SK-N-SH (cell line): ENCODE results near the gene HAUS2. TPM values are rescaled to one million over a fixed set of nuclear protein-coding genes. Genes with fewer than 3 reads are reported as not detected.

ENCODE experiments used
- CTCF ChIA-PET: fragments of 300-600, 350-600 bp; formaldehyde crosslinking; extraction: SDS; loops from one replicate; lab custom pipeline; 2021; lab: Yijun Ruan, JAX
- POLR2A ChIA-PET: fragments of 350-600 bp; sonication (Branson Sonifier 250); formaldehyde crosslinking; extraction: SDS; loops from one replicate; lab custom pipeline; 2020; ENCODE audit warnings: antibody characterized with exemption, inconsistent platforms; lab: Yijun Ruan, JAX
- DNase-seq: peaks from one replicate; pipeline ENCODE4 v3.0.0; 2012
- H2AFZ ChIP-seq: fragments of 200-600 bp; sonication (generic); 2 replicates; pipeline ENCODE4 v1.8.1; 2016; ENCODE audit warnings: antibody characterized with exemption, mild to moderate bottlenecking, low read depth
- H3F3A ChIP-seq: fragments of 200-600 bp; sonication (generic); replicated peaks from 2 replicates; pipeline ENCODE3; 2016; ENCODE audit warnings: antibody characterized with exemption, mild to moderate bottlenecking; ENCODE audit not compliant: insufficient read depth
- H3K27ac ChIP-seq, 2 experiments: fragments of 200-500 bp in 1 of 2; fragments of 200-600 bp in 1 of 2; sonication (Bioruptor generic) in 1 of 2; sonication (generic), shearing (Covaris generic) in 1 of 2; 2 replicates each; pipeline versions ENCODE4 v1.5.1 to v1.6.1; 2014 to 2016; ENCODE audit warnings: low read depth in 2 of 2, inconsistent platforms in 1 of 2, low read length in 1 of 2, mild to moderate bottlenecking in 1 of 2, mixed read lengths in 1 of 2
- H3K27me3 ChIP-seq: fragments of 200-600 bp; sonication (generic), shearing (Covaris generic); 2 replicates; pipeline ENCODE4 v1.6.1; 2016; ENCODE audit warnings: mixed run types; ENCODE audit not compliant: insufficient read depth
- H3K36me3 ChIP-seq, 2 experiments: fragments of 200-500 bp in 1 of 2; fragments of 200-600 bp in 1 of 2; sonication (Bioruptor generic) in 1 of 2; sonication (generic) in 1 of 2; replicated peaks in 1 of 2; 2 replicates each; pipeline versions ENCODE3 to v1.5.1; 2014 to 2016; ENCODE audit warnings: low read length in 1 of 2, mild to moderate bottlenecking in 1 of 2; ENCODE audit not compliant: insufficient read depth in 2 of 2, control insufficient read depth in 1 of 2
- H3K4me1 ChIP-seq, 2 experiments: fragments of 200-500 bp in 1 of 2; fragments of 200-600 bp in 1 of 2; sonication (Bioruptor generic) in 1 of 2; sonication (generic), shearing (Covaris generic) in 1 of 2; 2 replicates each; pipeline versions ENCODE4 v1.5.1 to v1.6.1; 2014 to 2016; ENCODE audit warnings: low read depth in 1 of 2, low read length in 1 of 2, mixed run types in 1 of 2; ENCODE audit not compliant: insufficient read depth in 2 of 2, control insufficient read depth in 1 of 2
- H3K4me2 ChIP-seq: fragments of 200-600 bp; sonication (generic), shearing (Covaris generic); 2 replicates; pipeline ENCODE4 v1.6.1; 2017; ENCODE audit warnings: mixed run types
- H3K4me3 ChIP-seq, 2 experiments: fragments of 200-500 bp in 1 of 2; fragments of 200-600 bp in 1 of 2; sonication (Bioruptor generic) in 1 of 2; sonication (generic), shearing (Covaris generic) in 1 of 2; 2 replicates each; pipeline versions ENCODE4 v1.5.1 to v1.8.1; 2014 to 2016; ENCODE audit warnings: low read depth in 2 of 2, inconsistent platforms in 1 of 2, low read length in 1 of 2, mild to moderate bottlenecking in 1 of 2, mixed read lengths in 1 of 2, moderate library complexity in 1 of 2
- H3K79me2 ChIP-seq: fragments of 200-600 bp; sonication (generic); 2 replicates; pipeline ENCODE4 v1.8.1; 2017; ENCODE audit warnings: mild to moderate bottlenecking; ENCODE audit not compliant: insufficient read depth
- H3K9ac ChIP-seq: fragments of 200-600 bp; sonication (generic); 2 replicates; pipeline ENCODE4 v1.6.1; 2017; ENCODE audit warnings: mixed run types
- H3K9me2 ChIP-seq: fragments of 200-600 bp; sonication (generic); 2 replicates; pipeline ENCODE4 v1.6.1; 2017; ENCODE audit warnings: mixed run types
- H3K9me3 ChIP-seq: fragments of 200-600 bp; sonication (generic); 2 replicates; pipeline ENCODE4 v1.6.1; 2017; ENCODE audit warnings: mixed run types, mild to moderate bottlenecking, moderate library complexity
- H4K20me1 ChIP-seq: fragments of 200-600 bp; sonication (generic); 2 replicates; pipeline ENCODE4 v1.6.1; 2017; ENCODE audit warnings: mild to moderate bottlenecking, mixed run types; ENCODE audit not compliant: insufficient read depth
- CHD2 ChIP-seq: fragments of 150-350 bp; IDR thresholded peaks from 2 replicates; pipeline ENCODE4 v1.6.1; 2018; ENCODE audit warnings: low read length; ENCODE audit not compliant: partially characterized antibody
- EP300 ChIP-seq, 2 experiments: IDR thresholded peaks; 2 replicates each; pipeline versions ENCODE4 v1.4.0 to v1.6.1; 2012; ENCODE audit warnings: borderline replicate concordance in 1 of 2, low read depth in 1 of 2, low read length in 1 of 2
- EZH2phosphoT487 ChIP-seq: fragments of 200-600 bp; sonication (generic); IDR thresholded peaks from 2 replicates; pipeline ENCODE4 v1.6.1; 2017; ENCODE audit warnings: low read depth, mixed run types, mild to moderate bottlenecking, antibody characterized with exemption, moderate library complexity, borderline replicate concordance
- GABPA ChIP-seq: IDR thresholded peaks from 2 replicates; pipeline ENCODE4 v1.4.0; 2012; ENCODE audit warnings: low read depth, mild to moderate bottlenecking
- IRF3 ChIP-seq: fragments of 150-350 bp; IDR thresholded peaks from 2 replicates; pipeline ENCODE4 v1.6.1; 2016; ENCODE audit warnings: mild to moderate bottlenecking, low read depth, low read length
- MAX ChIP-seq: IDR thresholded peaks from 2 replicates; pipeline ENCODE4 v1.4.0; 2012; ENCODE audit warnings: low read depth
- MXI1 ChIP-seq: IDR thresholded peaks from 2 replicates; pipeline ENCODE4 v1.6.1; 2012; ENCODE audit warnings: mild to moderate bottlenecking, low read depth, low read length, improper control_type of control experiment
- RAD21 ChIP-seq: IDR thresholded peaks from 2 replicates; pipeline ENCODE4 v1.6.1; 2012; ENCODE audit warnings: mild to moderate bottlenecking, low read length
- RCOR1 ChIP-seq: fragments of 150-350 bp; IDR thresholded peaks from 2 replicates; pipeline ENCODE4 v1.6.1; 2017; ENCODE audit warnings: antibody characterized with exemption, low read length
- REST ChIP-seq: IDR thresholded peaks from 2 replicates; pipeline ENCODE4 v1.6.1; 2012; ENCODE audit warnings: mild to moderate bottlenecking, low read depth, low read length, moderate library complexity
- SMC3 ChIP-seq: IDR thresholded peaks from 2 replicates; pipeline ENCODE4 v1.6.1; 2012; ENCODE audit warnings: low read depth, low read length, improper control_type of control experiment
- TCF12 ChIP-seq: IDR thresholded peaks from 2 replicates; pipeline ENCODE4 v1.4.0; 2012
- USF2 ChIP-seq: fragments of 150-350 bp; IDR thresholded peaks from 2 replicates; pipeline ENCODE4 v1.6.1; 2017; ENCODE audit warnings: antibody characterized with exemption, low read length, low read depth, borderline replicate concordance
- WGBS: methylation state at CpG from one replicate; pipeline ENCODE4 v1.1.6; 2017; ENCODE audit warnings: low lambda C conversion rate; 5-methylcytosine and 5-hydroxymethylcytosine counted together
- polyA plus RNA-seq, 3 experiments: library from polyadenylated mRNA; depleted of rRNA; stranded (reverse); fragments of >200 nt; gene quantifications; 2 replicates each; pipeline ENCODE4 v1.2.3, GENCODE V29; 2012
- TF ChIP-seq, protein P1 (sequence below): fragments of 200-600 bp; sonication (generic); IDR thresholded peaks from 2 replicates; pipeline ENCODE4 v1.6.1; 2017; ENCODE audit warnings: antibody characterized with exemption, mild to moderate bottlenecking, moderate library complexity
- TF ChIP-seq, protein P2 (sequence below): IDR thresholded peaks from 2 replicates; pipeline ENCODE4 v1.4.0; 2012; ENCODE audit warnings: low read depth, borderline replicate concordance
- TF ChIP-seq, protein P3 (sequence below): IDR thresholded peaks from 2 replicates; pipeline ENCODE4 v1.4.0; 2012; ENCODE audit warnings: low read depth, borderline replicate concordance
- TF ChIP-seq, protein P4 (sequence below): IDR thresholded peaks from 2 replicates; pipeline ENCODE4; 2012

HAUS2 gene
- 9.4 and 11.3 TPM in 2 replicates for polyA plus RNA-seq (2012; rRNA removed)
- polyA plus RNA-seq (2012; cell fraction: cytosol; rRNA removed): 12.7 and 15.0 TPM in 2 replicates
- 4.1 and 6.3 TPM in 2 replicates for polyA plus RNA-seq (2012; cell fraction: nucleus; rRNA removed)

DNA sequence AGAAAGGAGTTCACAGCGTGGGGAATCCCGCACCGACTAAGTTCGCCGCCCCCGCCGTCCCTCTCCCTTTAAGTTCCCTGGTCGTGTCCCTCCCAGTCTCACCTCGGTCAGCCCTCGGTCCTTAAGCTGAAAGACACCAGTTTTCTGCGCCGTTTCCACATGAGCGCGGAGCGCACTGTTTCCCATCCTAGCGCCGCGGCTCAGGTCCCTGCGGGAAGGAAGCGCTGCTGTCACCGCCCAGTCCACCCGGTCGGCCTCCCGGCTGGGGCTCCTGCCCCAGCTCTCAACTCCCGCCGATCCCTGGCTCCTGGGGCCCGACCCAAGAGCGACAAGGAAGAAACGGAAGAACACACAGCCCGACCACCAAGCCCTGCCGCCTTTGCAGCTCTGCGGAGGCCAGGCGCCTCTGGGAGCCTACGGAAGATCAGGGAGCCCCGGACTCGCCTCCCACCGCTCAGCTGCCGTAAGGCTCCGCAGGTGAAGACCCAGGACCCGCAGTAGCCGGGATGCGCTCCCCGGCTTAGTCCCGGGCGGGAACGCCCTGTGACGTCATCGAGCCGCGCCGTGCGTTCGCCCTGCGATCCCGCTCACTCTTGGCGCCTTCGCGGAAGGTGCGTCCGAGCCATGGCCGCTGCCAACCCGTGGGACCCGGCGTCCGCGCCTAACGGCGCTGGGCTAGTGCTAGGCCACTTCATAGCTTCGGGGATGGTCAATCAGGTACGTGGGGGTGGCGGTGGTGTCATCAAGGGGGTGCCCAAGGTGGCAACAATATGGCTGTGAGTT, at the start of gene HAUS2, which contains the start of gene LRRC57:
TSS of gene HAUS2 (plus strand) at position 590 of the 783 bp plus-strand sequence. CDS start at position 625, 35 bp downstream.
TSS of gene LRRC57 (minus strand) at position 545 of the 783 bp plus-strand sequence. CDS start at position 186, 359 bp downstream.
- H3K27me3 ChIP-seq: no peaks in the 10 kb centered on the region
- peak within 1 kb of the TSS; percentile 97 for H2AFZ ChIP-seq
- no peaks in the 10 kb centered on the region for H4K20me1 ChIP-seq
- DNase-seq: peak; percentile 96
- CTCF ChIA-PET: interaction anchor here (0.6 to 2.0 kb wide), 6 partner anchors 14 to 406 kb away, joined by 3 to 6 read pairs (median 4); no protein-coding TSS in a partner anchor
- no peaks in the 10 kb centered on the region for H3K9me3 ChIP-seq
- H3K4me2 ChIP-seq: peak within 1 kb of the TSS; percentile 84
- peak within 1 kb of the TSS; percentile 75 to 76 for H3K27ac ChIP-seq
- H3K36me3 ChIP-seq: peaks cover 10 to 17% of the 10 kb centered on the region in 2 experiments
- peaks cover 11 to 14% of the 10 kb centered on the region in 2 experiments; a peak in 3 of 4 replicates for H3K4me1 ChIP-seq
- no peaks in the 10 kb centered on the region for H3K9me2 ChIP-seq
- peaks cover 4% of the 10 kb centered on the region for H3F3A ChIP-seq
- 0% methylated on average over 22 of the region's 71 CpGs for WGBS
- POLR2A ChIA-PET: interaction anchor here (0.6 to 1.4 kb wide), 3 partner anchors 9 to 53 kb away, joined by 3 to 6 read pairs (median 3); partner anchors contain the start of gene SNAP23
- H3K9ac ChIP-seq: peak within 1 kb of the TSS; percentile 97
- peaks cover 73% of the 10 kb centered on the region for H3K79me2 ChIP-seq
- peak within 1 kb of the TSS; percentile 91 to 99 for H3K4me3 ChIP-seq
- TF ChIP-seq TCF12 (no peak), RCOR1 (0 out of 2 replicates have a peak, but pooled peaks have one; percentile 12), MAX (peak; percentile 75; the same call in 1 of the 2 replicates), EP300 (IDR thresholded peaks at IDR 0.05; ENCODE audit: borderline replicate concordance in 1 of 2, low read depth in 1 of 2, low read length in 1 of 2) (no peak), USF2 (no peak), EZH2phosphoT487 (no peak), GABPA (no peak), SMC3 (no peak), RAD21 (0 out of 2 replicates have a peak, but pooled peaks have one; percentile 0), IRF3 (no peak), REST (0 out of 2 replicates have a peak, but pooled peaks have one; percentile 5), CHD2 (no peak), MXI1 (peak; percentile 82)
- TF ChIP-seq, protein P1, sequence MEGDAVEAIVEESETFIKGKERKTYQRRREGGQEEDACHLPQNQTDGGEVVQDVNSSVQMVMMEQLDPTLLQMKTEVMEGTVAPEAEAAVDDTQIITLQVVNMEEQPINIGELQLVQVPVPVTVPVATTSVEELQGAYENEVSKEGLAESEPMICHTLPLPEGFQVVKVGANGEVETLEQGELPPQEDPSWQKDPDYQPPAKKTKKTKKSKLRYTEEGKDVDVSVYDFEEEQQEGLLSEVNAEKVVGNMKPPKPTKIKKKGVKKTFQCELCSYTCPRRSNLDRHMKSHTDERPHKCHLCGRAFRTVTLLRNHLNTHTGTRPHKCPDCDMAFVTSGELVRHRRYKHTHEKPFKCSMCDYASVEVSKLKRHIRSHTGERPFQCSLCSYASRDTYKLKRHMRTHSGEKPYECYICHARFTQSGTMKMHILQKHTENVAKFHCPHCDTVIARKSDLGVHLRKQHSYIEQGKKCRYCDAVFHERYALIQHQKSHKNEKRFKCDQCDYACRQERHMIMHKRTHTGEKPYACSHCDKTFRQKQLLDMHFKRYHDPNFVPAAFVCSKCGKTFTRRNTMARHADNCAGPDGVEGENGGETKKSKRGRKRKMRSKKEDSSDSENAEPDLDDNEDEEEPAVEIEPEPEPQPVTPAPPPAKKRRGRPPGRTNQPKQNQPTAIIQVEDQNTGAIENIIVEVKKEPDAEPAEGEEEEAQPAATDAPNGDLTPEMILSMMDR: no peak
- TF ChIP-seq, protein P2, sequence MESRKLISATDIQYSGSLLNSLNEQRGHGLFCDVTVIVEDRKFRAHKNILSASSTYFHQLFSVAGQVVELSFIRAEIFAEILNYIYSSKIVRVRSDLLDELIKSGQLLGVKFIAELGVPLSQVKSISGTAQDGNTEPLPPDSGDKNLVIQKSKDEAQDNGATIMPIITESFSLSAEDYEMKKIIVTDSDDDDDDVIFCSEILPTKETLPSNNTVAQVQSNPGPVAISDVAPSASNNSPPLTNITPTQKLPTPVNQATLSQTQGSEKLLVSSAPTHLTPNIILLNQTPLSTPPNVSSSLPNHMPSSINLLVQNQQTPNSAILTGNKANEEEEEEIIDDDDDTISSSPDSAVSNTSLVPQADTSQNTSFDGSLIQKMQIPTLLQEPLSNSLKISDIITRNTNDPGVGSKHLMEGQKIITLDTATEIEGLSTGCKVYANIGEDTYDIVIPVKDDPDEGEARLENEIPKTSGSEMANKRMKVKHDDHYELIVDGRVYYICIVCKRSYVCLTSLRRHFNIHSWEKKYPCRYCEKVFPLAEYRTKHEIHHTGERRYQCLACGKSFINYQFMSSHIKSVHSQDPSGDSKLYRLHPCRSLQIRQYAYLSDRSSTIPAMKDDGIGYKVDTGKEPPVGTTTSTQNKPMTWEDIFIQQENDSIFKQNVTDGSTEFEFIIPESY: no peak
- TF ChIP-seq, protein P3, sequence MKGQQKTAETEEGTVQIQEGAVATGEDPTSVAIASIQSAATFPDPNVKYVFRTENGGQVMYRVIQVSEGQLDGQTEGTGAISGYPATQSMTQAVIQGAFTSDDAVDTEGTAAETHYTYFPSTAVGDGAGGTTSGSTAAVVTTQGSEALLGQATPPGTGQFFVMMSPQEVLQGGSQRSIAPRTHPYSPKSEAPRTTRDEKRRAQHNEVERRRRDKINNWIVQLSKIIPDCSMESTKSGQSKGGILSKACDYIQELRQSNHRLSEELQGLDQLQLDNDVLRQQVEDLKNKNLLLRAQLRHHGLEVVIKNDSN: no peak
- TF ChIP-seq, protein P4, sequence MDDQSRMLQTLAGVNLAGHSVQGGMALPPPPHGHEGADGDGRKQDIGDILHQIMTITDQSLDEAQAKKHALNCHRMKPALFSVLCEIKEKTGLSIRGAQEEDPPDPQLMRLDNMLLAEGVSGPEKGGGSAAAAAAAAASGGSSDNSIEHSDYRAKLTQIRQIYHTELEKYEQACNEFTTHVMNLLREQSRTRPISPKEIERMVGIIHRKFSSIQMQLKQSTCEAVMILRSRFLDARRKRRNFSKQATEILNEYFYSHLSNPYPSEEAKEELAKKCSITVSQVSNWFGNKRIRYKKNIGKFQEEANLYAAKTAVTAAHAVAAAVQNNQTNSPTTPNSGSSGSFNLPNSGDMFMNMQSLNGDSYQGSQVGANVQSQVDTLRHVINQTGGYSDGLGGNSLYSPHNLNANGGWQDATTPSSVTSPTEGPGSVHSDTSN: no peak
